GM21423 (cell line): ENCODE results near the gene ADGRL3.

Source experiments
- ATAC-seq: cut with Tn5 transposase; IDR thresholded peaks from one replicate; pipeline ENCODE4 v1.9.1; 2021; ENCODE audit warnings: mild to moderate bottlenecking, moderate library complexity; ENCODE audit not compliant: unreplicated experiment

Gene ADGRL3

DNA sequence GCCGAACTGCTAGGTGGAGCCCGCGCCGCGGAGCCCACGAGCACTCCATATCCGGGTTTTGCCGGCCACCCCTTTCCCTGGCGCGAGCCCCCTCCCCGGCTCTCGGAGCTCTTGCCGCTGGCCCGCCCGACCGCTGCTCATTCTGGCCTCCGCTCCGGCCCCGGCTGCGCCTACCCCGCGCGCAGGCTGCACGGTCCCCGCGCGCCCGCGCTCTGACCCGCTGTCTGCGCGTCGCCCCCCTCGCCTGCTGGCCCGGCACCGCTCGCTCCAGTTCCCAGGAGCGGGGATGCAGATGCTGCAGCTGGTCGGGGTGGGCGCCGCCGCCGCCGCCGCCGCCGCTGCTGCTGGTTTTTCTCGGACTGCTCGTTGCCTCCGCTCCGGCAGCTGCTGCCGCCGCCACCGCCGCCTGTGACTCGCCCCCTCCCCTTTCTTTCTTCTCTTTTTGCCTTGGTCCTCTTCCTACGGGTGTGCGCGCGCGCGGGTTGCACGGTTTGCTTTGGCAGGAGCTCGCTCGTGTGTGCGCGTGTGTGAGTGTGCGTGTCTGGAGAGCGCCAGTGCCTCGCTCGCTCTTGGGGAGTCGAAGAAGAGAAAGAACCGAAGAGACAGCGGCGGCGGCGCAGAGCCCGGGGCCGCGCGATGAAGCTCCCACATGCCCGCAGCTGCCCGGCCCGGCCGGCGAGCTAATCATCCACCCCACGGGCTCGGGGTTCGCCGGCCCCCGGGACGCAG lies at the start of gene ADGRL3:
ADGRL3 (plus strand) TSS at position 140 of the 729 bp plus-strand sequence.
- no peak for ATAC-seq

DNA sequence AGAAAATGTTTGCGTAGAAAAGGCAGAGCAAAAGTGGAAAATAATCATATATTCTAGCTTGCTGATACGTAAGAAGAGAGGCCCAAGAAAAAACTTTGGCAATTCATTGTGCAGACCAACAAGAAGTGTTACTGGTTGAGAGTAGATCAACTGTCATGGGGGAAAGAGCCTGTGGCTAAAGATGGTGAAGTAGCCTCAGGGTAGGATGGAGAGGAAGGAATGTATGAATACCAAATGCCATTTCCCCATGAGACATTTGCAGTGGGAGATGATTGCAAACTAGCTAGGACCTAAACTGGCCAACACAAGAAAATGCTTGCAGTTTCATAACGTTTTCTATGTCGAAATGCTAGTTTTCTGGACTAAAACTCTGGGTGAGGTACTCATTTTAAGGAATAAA lies 47.7 kb upstream of the ADGRL3 start:
- no peak for ATAC-seq

DNA sequence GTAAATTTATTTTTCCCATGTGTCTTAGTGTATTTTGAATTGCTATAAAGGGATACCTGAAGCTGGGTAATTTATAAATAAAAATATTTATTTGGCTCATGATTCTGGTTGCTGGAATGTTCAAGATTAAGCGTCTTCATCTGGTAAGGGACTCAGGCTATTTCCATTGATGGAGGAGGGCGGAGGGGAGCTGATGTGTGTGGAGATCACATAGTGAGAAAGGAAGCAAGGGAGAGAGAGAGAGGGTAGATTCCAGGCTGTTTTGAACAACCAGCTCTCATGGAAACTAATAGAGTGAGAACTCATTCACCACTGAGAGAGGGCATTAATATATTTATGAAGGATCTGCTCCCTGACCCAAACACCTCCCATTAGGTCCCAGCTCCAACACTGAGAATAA lies 39.6 kb upstream of the ADGRL3 start:
- no peak for ATAC-seq

DNA sequence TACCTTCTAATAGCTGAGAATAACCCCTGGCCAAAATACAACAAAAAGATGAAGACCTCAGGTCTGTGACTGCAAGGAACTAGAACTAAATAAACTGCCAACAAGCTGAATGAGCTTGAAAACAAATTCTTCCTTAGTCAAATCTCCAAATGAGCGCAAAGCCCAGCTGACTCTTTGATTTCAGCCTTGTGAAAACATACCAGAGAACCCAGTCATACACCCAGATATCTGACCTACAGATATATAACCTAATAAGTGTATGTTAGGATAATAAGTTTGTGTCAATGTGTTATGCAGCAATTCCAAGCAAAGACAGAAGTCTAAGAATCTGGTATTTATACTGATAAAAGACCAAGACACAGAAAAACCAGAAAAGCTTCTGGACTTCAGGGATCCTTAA lies 38.0 kb upstream of the ADGRL3 start:
- no peak for ATAC-seq

DNA sequence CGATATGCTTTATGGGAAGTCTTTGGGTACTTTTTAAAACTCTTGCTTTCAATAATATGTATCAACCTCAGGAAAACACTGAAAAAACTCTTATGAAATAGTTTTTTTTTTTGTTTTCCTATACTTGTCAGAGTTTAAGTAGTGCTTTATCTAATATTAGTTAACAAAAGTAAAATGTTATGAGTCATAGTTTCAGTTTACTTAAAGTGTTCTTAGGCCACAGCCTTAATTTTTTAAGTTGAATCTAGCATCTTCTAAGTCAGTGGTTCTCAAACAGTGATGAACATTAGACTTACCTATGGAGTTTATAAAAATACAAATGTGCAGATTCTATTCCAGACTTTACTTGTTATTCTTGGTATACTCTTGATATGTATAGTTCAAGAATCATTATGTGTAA lies 26.3 kb upstream of the ADGRL3 start:
- ATAC-seq: no peak

DNA sequence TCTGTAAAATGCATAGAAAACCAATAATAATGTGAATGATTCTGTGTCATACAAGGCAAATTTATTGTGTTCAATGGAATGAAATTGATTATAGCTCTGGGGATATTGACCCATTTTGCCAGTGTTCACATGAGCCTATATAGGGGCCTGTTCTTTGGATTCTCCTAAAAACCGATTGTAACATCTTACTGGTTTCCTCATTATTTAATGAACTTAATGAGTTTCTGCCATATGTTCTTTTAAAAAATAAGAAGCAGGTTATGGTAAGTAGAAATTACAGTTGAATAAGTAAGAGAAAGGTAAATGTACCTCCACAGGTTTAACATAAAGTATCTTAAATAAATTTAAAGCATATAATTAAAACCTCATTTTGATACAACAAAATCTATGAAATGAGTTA lies 24.6 kb upstream of the ADGRL3 start:
- ATAC-seq: no peak

DNA sequence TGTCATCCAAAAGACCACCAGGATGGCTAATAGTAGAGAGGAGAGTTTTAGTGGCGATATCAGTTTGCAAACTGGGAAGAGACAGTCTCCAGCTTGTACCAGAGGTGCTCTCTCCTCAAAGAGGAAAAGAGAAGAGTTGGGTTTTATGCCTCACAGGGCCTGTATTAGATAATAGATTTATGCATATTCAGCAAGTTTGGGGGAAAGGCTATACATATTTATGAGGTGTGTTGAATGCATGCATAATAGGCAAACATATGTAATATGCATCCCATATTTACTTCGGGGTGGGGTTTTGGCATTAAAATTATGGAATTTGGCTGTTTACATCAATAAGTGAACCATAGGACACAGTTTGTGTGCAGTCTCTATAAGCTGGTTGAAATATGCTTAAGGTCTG lies 22.8 kb upstream of the ADGRL3 start:
- no peak for ATAC-seq

DNA sequence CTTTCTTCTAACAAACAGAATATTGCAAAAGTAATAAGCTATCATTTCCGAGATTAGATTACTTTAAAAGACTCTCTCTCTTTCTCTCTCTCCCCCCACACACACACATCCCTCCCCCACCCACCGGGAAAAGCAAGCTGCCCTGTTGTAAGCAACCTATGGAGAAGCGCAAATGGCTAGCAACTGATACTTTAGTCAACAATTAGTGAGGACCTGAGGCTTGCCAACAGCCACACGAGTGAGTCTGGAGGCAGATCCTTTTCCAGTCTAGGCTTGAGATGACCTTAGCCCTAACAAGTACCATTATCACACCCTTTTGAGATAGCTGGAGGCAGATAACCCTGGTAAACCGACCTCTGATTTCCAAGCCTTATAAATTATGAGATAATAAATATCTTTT lies 19.7 kb upstream of the ADGRL3 start:
- no peak for ATAC-seq

DNA sequence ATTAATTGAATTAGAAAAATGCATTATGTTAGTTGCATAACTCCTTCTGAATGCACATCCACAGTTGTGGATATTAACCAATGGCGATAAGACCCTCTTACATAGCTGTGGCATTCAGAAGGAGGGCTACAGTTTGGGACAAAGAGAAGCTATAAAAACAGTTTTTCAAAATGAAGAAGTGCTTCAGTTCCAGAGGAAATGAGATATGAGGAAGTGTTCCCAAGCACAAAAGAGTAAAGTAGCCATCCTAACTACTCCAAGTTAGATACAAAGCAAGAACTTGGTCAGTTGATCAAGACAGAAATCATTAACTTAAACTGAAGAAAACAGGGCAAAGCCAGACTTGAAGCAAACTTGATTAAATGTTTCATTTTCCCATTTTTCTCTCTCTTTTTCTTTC lies 17.2 kb upstream of the ADGRL3 start:
- no peak for ATAC-seq

DNA sequence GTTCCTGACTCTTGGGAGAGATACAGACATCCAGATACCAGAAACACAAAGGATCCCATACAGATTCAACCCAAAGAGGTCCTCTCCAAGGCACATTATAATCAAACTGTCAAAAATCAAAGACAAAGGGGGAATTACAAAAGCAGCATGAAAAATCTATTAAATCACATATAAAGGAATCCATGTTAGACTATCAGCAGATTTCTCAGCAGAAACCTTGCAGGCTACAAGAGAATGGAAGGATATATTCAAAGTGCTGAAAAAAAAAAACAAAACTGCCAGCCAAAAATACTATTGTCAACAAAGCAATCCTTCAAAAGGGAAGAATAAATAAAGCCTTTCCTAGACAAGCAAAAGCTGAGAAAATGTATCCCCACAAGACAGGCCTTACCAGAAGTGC lies 14.8 kb upstream of the ADGRL3 start:
- no peak for ATAC-seq

DNA sequence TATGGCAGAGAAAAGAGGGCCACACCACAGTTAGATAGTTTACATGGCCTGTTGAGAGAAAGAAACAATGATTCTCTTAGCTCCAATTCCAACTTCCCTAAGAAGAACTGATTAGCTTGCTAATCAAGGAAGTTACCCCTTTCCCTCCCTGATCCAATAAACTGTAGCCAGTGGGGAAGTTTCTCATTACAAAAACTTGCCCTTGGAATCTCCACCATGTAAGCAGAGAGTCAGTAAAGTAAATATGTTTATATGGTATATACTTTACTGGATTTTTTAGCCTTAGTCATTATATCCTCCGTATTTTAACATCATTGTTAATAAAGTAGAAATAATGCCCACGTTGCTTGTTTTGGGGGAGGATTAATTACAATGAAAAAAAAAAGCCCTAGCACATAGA lies 7.7 kb upstream of the ADGRL3 start:
- no peak for ATAC-seq

DNA sequence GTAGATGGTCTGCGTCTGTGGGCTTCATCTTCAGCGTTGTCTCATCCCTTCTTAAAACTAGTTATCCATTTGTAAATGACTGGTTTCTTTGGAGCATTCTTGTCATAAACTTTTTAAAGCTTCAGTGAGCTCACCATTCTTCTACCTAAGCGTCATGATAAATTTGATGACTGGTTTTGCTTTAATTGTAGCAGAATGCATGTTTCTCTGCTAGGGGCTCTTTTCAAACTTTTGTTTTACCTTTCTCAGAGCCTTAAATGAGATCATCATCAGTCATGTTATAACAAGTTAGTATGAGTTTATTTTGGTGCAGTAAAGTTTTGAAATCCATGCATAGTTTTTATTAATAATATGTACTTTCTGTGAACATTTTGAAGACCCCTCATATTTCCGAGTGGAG lies 6.3 kb upstream of the ADGRL3 start:
- ATAC-seq: no peak

DNA sequence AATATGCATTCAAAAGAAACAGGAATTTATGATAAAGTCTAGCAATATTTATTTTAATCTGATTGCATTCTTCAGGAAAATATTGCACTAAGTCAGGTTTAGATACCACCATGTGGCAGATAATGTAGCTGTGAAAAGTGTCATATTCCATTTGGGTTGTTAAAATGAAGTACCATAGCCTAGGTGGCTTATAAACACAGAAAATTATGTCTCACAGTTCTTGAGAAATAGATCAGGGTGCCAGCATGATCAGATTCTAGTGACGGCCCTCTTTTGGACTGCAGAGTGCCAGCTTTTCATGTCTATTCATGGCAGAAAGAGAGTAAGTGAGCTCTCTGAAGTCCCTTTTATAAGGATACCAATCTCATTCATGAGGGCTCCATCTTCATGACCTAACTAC lies 5.6 kb upstream of the ADGRL3 start:
- ATAC-seq: no peak

DNA sequence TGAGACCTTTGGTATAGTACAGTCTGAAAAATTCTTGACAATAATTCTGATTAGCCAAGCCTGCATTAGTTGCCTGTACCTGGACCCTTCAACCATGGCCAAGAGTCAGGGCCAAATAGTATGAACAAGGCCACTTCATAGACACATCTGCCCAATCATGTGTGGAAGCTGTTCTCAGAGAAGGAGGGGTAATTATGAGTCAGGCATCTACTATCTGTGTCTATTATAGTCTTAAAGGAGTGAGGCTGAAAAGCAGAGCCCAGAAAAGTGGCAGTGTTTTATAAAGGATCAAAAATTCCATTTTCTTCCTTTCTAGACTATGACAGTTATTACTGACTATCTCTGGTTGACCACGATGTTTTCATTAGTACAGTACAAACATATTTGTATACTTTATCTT lies 5.0 kb upstream of the ADGRL3 start:
- ATAC-seq: no peak

DNA sequence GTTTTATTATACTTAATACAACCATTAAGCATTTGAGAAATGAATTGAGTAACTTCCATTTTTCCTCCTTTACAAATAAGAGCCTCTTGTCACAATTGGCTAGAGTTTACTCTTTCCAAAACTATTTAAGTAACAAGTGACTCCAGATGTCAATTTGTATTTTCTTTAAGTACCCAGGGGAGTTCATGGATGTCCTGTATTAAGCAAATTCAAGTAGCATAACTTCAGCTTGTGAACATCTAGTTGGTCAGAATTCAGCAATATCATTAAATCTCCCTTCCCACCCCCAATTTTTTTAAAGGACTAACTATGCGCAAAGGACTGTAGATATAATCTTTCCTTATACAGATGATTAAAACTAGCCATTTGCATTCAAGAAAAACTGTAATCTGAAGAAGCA lies 1.4 kb upstream of the ADGRL3 start:
- no peak for ATAC-seq

DNA sequence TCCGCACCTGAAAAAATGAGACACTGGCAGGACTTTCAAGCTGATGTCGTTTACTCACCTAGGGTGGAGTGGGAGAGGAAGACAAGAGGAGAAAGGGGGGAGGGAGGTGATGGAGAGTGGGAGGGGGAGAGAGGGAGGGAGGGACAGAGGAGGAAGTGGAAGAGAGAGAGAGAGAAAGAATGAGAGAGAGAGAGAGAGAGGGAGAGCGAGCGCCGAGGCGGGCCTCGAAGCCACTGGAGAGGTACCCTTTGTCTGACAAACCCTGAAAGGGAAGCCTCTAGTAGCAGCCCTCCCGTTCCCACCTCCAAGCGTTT lies 296 bp upstream of the ADGRL3 start:
- ATAC-seq: no peak

DNA sequence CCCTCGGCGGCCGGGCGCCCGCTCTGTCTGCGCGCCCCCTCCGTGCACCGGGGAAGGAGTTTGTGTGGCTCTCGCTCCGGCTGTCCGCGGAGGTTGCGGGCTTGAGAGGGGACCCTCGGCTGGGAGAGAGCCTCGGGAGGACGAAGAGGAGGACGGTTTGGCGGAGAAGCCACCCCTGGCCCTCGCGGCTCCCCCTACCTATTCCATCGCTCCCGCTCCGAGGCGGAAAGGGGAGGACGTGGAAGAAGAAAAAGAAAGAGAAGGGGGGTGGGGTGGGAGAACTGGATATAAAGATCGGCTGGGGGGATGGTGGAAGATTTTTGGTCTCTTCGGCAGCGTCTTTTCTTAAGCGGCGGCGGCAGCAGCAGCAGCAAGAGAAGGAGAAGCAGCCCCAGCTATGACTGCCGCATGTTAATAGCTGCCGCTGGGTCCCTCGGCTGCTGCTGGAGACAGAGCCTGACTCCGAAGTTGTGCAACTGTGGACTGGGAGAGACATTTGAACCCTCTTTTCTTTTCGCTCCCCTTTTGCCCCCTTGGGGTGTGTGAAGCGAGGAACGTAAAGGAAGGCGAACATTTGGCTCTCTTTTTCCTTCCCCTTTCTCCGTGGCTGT lies 895 bp downstream of the ADGRL3 start:
- no peak for ATAC-seq

DNA sequence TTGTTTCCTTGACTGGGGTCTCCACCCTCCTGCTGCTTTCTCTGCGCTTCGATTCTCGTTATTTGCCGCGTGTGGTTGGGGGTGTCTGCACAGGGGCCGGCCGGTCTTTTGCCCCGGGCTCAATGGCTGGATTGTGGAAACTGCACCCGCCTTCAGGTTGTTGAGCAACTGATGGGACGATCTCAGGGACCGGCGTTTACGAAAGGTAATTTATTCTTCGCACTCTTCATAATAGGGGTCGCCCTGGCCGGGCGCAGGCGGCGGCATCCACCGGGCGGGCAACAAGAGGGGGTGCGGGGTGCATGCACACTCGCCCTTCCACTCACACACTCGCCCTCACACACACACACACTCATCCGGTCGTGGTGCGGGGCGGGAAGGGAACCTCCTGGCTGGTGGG lies 1.4 kb downstream of the ADGRL3 start:
- ATAC-seq: no peak

DNA sequence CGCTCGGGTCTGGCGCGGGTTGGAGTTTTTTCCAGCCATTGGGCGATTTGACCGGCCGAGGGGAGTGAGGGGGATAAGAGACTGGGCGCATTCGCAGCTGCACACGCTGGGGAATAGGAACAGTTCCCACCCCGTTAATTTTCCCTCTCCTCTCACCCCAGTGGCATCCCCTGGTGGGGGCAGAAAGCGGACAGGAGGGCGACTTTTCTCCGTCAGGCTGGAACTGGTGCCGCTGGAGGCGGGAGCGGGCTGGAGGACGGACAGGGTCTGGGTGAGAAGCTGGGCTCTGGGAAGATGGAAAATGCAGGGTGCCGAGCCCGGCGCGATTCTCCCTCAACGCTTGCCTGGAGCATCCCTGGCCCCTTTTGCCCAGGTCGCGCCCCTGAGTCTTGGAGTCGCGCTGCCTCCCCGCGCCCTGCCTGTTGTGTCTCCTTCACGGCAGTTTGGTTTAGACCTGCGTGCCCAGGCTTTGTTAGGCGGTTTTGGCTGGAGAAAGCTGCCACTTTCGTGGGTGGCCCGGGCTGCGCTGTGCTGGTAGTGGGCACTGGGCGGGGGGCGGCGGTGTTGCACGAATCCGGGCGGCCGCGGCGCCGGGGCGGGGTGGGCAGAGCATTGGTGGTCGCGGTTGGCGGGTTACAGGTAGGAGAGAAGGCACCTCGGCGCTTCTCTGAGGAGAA lies 2.0 kb downstream of the ADGRL3 start:
- no peak for ATAC-seq

DNA sequence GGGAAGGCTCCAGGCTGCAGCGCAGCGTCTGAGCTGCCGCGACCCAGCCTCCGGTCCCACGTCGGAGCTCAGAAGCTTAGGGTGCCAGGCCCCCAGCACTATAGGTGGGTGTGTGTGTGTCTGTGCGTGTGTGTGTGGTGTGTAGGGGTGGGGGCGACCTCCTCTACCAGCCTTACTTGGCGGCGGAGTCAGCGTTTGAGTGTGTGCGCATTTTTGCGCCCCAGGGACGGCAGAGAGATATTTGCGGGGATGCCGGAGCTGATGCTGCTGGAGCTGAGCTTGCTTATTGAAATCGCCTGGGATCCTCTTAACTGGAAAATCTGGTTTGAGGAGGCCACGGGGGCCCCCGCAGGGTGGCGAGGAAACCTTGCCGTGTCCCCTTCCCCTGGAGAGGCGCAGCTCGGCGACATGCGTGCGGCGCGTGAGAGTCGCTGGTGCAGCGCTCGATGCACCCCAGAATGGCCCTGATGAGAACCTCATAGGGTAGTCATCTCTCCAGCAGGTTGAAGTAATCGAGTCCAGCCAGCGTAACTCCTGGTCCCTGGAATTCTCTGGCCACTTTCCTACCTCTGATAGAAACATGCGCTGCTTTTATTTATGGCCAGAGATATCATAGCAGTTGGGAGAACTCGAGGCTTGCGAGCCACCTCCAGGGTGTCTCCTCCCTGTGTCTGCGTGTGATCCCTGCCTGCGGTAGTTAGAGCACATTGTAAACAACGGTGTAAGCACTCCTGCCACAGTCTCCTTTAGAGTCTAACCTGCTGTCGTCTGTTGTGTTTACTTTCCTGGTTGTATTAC lies 2.7 kb downstream of the ADGRL3 start:
- no peak for ATAC-seq

DNA sequence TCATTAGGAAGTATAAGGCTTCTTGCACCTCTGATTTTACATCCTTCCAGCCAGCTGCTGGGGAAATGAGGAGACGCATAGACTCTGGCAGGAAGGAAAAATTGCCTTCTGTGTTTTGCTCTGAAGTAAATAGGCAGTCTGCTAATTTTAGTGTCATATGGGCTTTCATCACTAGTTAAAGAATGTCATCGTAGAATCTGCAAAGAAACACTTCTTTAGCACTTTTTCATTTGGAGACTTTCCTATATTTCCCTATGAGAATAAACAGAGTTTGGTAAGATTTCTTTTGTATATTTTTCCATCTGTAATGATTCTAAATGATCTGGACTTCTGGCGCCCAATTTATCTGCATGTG lies 3.3 kb downstream of the ADGRL3 start:
- no peak for ATAC-seq
